HepG2 (cell line): ENCODE results near the gene TP53I3. TPM values are rescaled to one million over a fixed set of nuclear protein-coding genes. Genes with fewer than 3 reads are reported as not detected.
A peak's percentile ranks its signal among the peaks of the same experiment; 100 is the strongest.

ENCODE experiments used
- BHLHE40 ChIP-seq: IDR thresholded peaks from 2 replicates; pipeline ENCODE4 v1.6.1; 2011; ENCODE audit warnings: low read length, improper control_type of control experiment
- CREM ChIP-seq, 2 experiments: sonication (generic) in 1 of 2; formaldehyde crosslinking in 1 of 2; IDR thresholded peaks; 2 replicates each; pipeline versions ENCODE4 v1.4.0 to v1.6.1; 2016 to 2020; ENCODE audit warnings: antibody characterized with exemption in 1 of 2, mild to moderate bottlenecking in 1 of 2, missing genetic modification reagents in 1 of 2
- DMAP1 ChIP-seq: IDR thresholded peaks from 2 replicates; pipeline ENCODE4 v1.6.1; 2016
- DR1 ChIP-seq: sonication (generic); formaldehyde crosslinking; IDR thresholded peaks from 2 replicates; pipeline ENCODE4 v1.8.0; 2021; ENCODE audit warnings: mild to moderate bottlenecking, missing genetic modification reagents, inconsistent platforms
- KDM1A ChIP-seq: IDR thresholded peaks from 2 replicates; pipeline ENCODE4 v1.6.1; 2016; ENCODE audit warnings: missing compliant biosample characterization
- MTF2 ChIP-seq: sonication (generic); formaldehyde crosslinking; IDR thresholded peaks from 2 replicates; pipeline ENCODE4 v1.5.0; 2020; ENCODE audit warnings: missing genetic modification reagents, borderline replicate concordance
- NFYC ChIP-seq: IDR thresholded peaks from 2 replicates; pipeline ENCODE4 v1.6.1; 2016; ENCODE audit warnings: missing genetic modification reagents, missing compliant biosample characterization
- NR1H2 ChIP-seq: sonication (generic); formaldehyde crosslinking; IDR thresholded peaks from 2 replicates; pipeline ENCODE4 v1.8.1; 2022; ENCODE audit warnings: low read depth, missing genetic modification reagents, borderline replicate concordance
- POLR2A ChIP-seq, 2 experiments: IDR thresholded peaks; 2 replicates each; pipeline ENCODE4 v1.6.1; 2011; ENCODE audit warnings: low read depth in 2 of 2, low read length in 2 of 2, mild to moderate bottlenecking in 1 of 2, moderate library complexity in 1 of 2; ENCODE audit not compliant: insufficient read depth in 1 of 2
- SMAD3 ChIP-seq: sonication (generic); formaldehyde crosslinking; IDR thresholded peaks from 2 replicates; pipeline ENCODE4 v1.4.0; 2020; ENCODE audit warnings: missing genetic modification reagents
- SNAPC2 ChIP-seq: sonication (generic); formaldehyde crosslinking; IDR thresholded peaks from 2 replicates; pipeline ENCODE4 v1.8.1; 2022; ENCODE audit warnings: mild to moderate bottlenecking, missing genetic modification reagents
- SP5 ChIP-seq: IDR thresholded peaks from 2 replicates; pipeline ENCODE4 v1.6.1; 2016; ENCODE audit warnings: low read depth, borderline replicate concordance
- TBL1XR1 ChIP-seq: fragments of 150-350 bp; IDR thresholded peaks from 2 replicates; pipeline ENCODE4 v1.6.1; 2014; ENCODE audit warnings: borderline replicate concordance, low read length; ENCODE audit not compliant: partially characterized antibody
- ZNF136 ChIP-seq: sonication (generic); formaldehyde crosslinking; IDR thresholded peaks from 2 replicates; pipeline ENCODE4 v1.8.1; 2022; ENCODE audit warnings: low read depth, mild to moderate bottlenecking, moderate library complexity, missing genetic modification reagents
- ZNF225 ChIP-seq: sonication (generic); formaldehyde crosslinking; IDR thresholded peaks from 2 replicates; pipeline ENCODE4 v1.4.0; 2020; ENCODE audit warnings: mild to moderate bottlenecking, missing genetic modification reagents
- ZNF274 ChIP-seq: sonication (generic); formaldehyde crosslinking; IDR thresholded peaks from 2 replicates; pipeline ENCODE4 v1.5.1; 2020; ENCODE audit warnings: mild to moderate bottlenecking, missing genetic modification reagents
- ZNF563 ChIP-seq: sonication (generic); formaldehyde crosslinking; IDR thresholded peaks from 2 replicates; pipeline ENCODE4 v1.8.0; 2022; ENCODE audit warnings: mild to moderate bottlenecking, moderate library complexity, missing genetic modification reagents
- ZNF629 ChIP-seq: sonication (generic); formaldehyde crosslinking; conservative IDR thresholded peaks from 2 replicates; pipeline ENCODE4 v1.5.0; 2020; ENCODE audit warnings: missing genetic modification reagents
- ZNF644 ChIP-seq: IDR thresholded peaks from 2 replicates; pipeline ENCODE4 v1.6.1; 2016; ENCODE audit warnings: low read depth
- ZNF747 ChIP-seq: sonication (generic); formaldehyde crosslinking; IDR thresholded peaks from 2 replicates; pipeline ENCODE4 v1.8.1; 2023; ENCODE audit warnings: missing genetic modification reagents, mild to moderate bottlenecking, borderline replicate concordance
- polyA plus RNA-seq, 8 experiments: library from polyadenylated mRNA; depleted of rRNA in 3 of 8; stranded (reverse) in 7 of 8; unstranded in 1 of 8; fragments of >200 nt; fragmentation: Illumina TruSeq in 4 of 8; extraction: Trizol in 4 of 8; gene quantifications; 2 replicates each; pipeline versions ENCODE4 v1.2.1 to v1.2.3, GENCODE V29; 2011 to 2016; ENCODE audit warnings: low read depth in 4 of 8, missing spikeins in 1 of 8, mixed read lengths in 1 of 8; ENCODE audit not compliant: insufficient read depth in 1 of 8
- total RNA-seq, 5 experiments: library from RNA; depleted of rRNA; stranded (reverse); fragments of >200 nt; fragmentation: Illumina TruSeq; extraction: Trizol; gene quantifications; 2 replicates each; pipeline ENCODE4 v1.2.3, GENCODE V29; 2016; ENCODE audit warnings: low read depth in 1 of 5
- TF ChIP-seq, protein P1 (sequence below): sonication (generic); formaldehyde crosslinking; IDR thresholded peaks from 2 replicates; pipeline ENCODE4 v1.5.0; 2020; ENCODE audit warnings: missing genetic modification reagents, mild to moderate bottlenecking, borderline replicate concordance
- TF ChIP-seq, protein P2 (sequence below), 2 experiments: sonication (generic) in 1 of 2; formaldehyde crosslinking in 1 of 2; IDR thresholded peaks; 2 replicates each; pipeline versions ENCODE4 v1.4.0 to v1.6.1; 2018 to 2020; ENCODE audit warnings: missing genetic modification reagents in 2 of 2, borderline replicate concordance in 1 of 2, low read depth in 1 of 2, mild to moderate bottlenecking in 1 of 2, missing biosample characterization in 1 of 2
- TF ChIP-seq, protein P3 (sequence below): sonication (generic); formaldehyde crosslinking; IDR thresholded peaks from 2 replicates; pipeline ENCODE4 v1.4.0; 2020; ENCODE audit warnings: missing genetic modification reagents

The TP53I3 gene
- total and polyA plus RNA-seq, 2 of the 13 experiments (the other 11 are each of a cell fraction or from before 2014, with no cell fraction given) = 25.0 to 44.1 TPM

DNA sequence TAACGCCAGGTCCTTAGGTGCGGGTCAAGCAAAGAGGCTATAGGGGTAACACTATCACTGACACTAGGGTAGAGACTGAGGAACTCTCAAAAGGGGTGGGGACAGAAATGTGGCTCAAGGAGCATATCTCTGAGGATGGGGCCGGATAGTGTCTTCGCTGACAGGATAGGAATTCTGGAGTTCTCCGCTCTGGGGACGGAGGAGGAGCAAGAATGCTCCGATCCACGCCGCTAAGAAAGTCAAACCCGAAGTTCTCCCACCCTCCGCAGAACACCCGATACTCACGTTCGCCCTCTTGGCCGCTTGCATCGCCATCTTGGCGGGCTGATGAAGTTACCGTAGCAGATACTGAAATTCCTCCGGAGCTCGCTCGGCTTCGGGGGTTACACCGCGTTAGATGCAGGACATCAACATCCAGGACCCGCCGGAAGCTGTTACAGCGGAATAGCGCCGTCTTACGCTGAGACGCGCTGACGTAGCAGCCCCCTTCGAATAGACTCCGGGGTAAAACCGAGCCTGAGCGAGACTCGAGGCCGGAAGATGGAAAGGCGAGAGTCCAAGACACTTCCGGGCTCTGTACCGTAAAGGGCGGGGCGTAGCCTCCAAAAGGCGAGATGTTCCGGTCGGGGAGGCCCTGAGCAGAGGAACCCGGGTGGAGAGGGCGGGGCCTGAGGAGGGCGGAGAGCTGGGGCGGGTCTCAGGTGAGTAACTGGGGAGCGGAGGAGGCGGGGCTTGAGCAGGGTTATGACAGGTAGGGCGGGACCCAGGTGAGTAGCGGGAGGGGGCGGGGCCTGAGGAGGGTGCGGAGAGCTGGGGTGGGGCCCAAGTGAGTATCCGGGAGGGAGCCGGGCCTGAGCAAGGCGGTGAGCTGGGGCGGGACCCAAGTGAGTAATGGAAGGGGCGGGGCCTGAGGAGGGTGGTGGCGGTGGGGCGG lies 8.5 kb downstream of the TP53I3 start, which contains the start of gene SF3B6 (continued):
- TF ChIP-seq SP5 (CRISPR knock-in tag) (peak; percentile 78; the same call in 1 of the 2 replicates), KDM1A (peak; percentile 81), DR1 (CRISPR knock-in tag) (peak; percentile 93), POLR2A (IDR thresholded peaks at IDR 0.05; ENCODE audit: insufficient read depth in 1 of 2, low read depth in 2 of 2, low read length in 2 of 2) (peak; percentile 80 to 91), ZNF747 (CRISPR knock-in tag) (peak; percentile 98; the same call in 1 of the 2 replicates), SNAPC2 (CRISPR knock-in tag) (peak; percentile 92), ZNF629 (peak; percentile 50; the same call in 1 of the 2 replicates), SMAD3 (CRISPR knock-in tag) (peak; percentile 99), ZNF563 (peak; percentile 83), NFYC (peak; percentile 60; the same call in 1 of the 2 replicates), ZNF225 (peak; percentile 92; the same call in 1 of the 2 replicates), DMAP1 (CRISPR knock-in tag) (peak; percentile 95), ZNF274 (CRISPR knock-in tag) (peak; percentile 95), ZNF136 (peak; percentile 92; the same call in 1 of the 2 replicates), ZNF644 (CRISPR knock-in tag) (no peak), TBL1XR1 (peak; percentile 70), CREM (IDR thresholded peaks at IDR 0.05) (peak; percentile 99), CREM (CRISPR knock-in tag; IDR thresholded peaks at IDR 0.05) (peak; percentile 89), MTF2 (CRISPR knock-in tag) (no peak), BHLHE40 (no peak), NR1H2 (CRISPR knock-in tag) (no peak)
- TF ChIP-seq, protein P1, sequence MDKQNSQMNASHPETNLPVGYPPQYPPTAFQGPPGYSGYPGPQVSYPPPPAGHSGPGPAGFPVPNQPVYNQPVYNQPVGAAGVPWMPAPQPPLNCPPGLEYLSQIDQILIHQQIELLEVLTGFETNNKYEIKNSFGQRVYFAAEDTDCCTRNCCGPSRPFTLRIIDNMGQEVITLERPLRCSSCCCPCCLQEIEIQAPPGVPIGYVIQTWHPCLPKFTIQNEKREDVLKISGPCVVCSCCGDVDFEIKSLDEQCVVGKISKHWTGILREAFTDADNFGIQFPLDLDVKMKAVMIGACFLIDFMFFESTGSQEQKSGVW (CRISPR knock-in tag) = no peak
- TF ChIP-seq, protein P2, sequence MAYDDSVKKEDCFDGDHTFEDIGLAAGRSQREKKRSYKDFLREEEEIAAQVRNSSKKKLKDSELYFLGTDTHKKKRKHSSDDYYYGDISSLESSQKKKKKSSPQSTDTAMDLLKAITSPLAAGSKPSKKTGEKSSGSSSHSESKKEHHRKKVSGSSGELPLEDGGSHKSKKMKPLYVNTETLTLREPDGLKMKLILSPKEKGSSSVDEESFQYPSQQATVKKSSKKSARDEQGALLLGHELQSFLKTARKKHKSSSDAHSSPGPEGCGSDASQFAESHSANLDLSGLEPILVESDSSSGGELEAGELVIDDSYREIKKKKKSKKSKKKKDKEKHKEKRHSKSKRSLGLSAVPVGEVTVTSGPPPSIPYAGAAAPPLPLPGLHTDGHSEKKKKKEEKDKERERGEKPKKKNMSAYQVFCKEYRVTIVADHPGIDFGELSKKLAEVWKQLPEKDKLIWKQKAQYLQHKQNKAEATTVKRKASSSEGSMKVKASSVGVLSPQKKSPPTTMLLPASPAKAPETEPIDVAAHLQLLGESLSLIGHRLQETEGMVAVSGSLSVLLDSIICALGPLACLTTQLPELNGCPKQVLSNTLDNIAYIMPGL (CRISPR knock-in tag; IDR thresholded peaks at IDR 0.05; ENCODE audit: borderline replicate concordance in 1 of 2, low read depth in 1 of 2) = peak; percentile 97 to 98
- TF ChIP-seq, protein P3, sequence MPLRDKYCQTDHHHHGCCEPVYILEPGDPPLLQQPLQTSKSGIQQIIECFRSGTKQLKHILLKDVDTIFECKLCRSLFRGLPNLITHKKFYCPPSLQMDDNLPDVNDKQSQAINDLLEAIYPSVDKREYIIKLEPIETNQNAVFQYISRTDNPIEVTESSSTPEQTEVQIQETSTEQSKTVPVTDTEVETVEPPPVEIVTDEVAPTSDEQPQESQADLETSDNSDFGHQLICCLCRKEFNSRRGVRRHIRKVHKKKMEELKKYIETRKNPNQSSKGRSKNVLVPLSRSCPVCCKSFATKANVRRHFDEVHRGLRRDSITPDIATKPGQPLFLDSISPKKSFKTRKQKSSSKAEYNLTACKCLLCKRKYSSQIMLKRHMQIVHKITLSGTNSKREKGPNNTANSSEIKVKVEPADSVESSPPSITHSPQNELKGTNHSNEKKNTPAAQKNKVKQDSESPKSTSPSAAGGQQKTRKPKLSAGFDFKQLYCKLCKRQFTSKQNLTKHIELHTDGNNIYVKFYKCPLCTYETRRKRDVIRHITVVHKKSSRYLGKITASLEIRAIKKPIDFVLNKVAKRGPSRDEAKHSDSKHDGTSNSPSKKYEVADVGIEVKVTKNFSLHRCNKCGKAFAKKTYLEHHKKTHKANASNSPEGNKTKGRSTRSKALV (CRISPR knock-in tag) = peak; percentile 89; the same call in 1 of the 2 replicates
